ENCODE measurements around the gene ZSCAN21. TPM values are rescaled to one million over a fixed set of nuclear protein-coding genes. Genes with fewer than 3 reads are reported as not detected.

ZSCAN21 gene
- total RNA-seq, 2 donors from 2014 or later = 14.5 to 20.2 TPM

DNA sequence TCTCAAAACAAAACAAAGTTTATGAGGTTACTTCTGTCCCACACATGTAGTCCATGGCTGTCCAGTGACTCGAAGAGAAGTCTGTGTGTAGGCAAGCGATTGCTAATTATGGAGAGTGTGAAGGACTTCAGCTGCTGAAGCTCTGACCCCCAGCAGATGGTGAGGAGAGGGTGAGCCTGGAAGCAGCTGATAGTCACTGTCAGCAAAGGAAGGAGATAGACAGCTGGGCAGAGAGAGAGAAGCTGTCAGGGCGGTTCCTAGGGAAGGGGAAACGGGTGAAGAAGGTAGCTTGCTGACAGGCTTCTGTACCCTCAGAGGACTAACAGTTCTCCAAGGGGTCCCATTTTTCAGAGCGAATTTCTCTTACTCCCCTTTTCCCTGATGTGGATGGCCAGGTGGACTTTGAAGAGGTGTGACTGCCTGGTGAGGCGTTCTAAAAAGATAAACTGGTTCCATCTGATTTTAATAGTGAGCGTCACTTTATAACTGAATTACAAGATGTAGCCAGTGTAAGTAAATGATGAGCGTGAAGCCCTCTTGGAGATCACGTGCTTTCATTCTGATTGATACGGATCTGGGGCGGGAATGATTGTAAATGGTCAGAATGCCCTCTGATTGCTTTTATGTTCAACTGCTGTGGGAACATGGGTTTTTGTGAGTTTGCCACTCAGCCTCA lies 12.1 kb downstream of the ZSCAN21 start:
- peaks cover 5 to 8% of the 10 kb centered on the region in 2 donors for H3K36me3 ChIP-seq (replicated peaks in 1 of 2; ENCODE audit: insufficient read depth in 1 of 2, low read depth in 2 of 2)

DNA sequence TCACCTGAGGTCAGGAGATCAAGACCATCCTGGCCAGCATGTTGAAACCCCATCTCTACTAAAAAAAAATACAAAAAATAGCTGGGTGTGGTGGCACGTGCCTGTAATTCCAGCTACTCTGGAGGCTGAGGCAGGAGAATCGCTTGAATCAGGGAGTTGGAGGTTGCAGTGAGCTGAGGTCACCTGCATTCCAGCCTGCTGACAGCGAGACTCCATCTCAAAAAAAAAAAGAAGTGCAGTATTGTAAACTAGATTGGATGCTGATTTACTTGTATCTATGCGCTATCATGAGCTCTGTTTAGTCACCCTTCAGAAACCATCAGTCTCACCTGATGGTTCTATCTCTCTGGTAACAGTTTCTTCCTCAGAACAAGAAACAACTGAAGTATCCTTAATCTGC lies 13.8 kb downstream of the ZSCAN21 start:
- ATAC-seq (no peak), DNase-seq (no peak)
- WGBS, 2 donors = 93 to 95% methylated on average over 4 of the region's 4 CpGs
- no peak for TF ChIP-seq CTCF (IDR thresholded peaks at IDR 0.05)
- TF ChIP-seq POLR2A (IDR thresholded peaks at IDR 0.05) = no peak
- Histone ChIP-seq H3K36me3 (replicated peaks in 1 of 2; ENCODE audit: insufficient read depth in 1 of 2, low read depth in 2 of 2) (peaks cover 0 to 2% of the 10 kb centered on the region in 2 donors), H3K9me3 (no peaks in the 10 kb centered on the region), H3K27ac (no peak overlapping the region), H3K27me3 (no peaks in the 10 kb centered on the region), H3K4me1 (peaks cover 8% of the 10 kb centered on the region), H3K4me3 (no peak overlapping the region)
- intact Hi-C loops (cut with DNase I) = no loop called here

More for the DNA sequence above, 12.1 kb downstream of the ZSCAN21 start:
- intact Hi-C loops (cut with DNase I) = no loop called here
- TF ChIP-seq POLR2A (IDR thresholded peaks at IDR 0.05) (no peak), CTCF (IDR thresholded peaks at IDR 0.05) (no peak)
- Histone ChIP-seq H3K27me3 (no peaks in the 10 kb centered on the region), H3K4me3 (no peak overlapping the region), H3K9me3 (no peaks in the 10 kb centered on the region), H3K4me1 (peaks cover 8% of the 10 kb centered on the region), H3K27ac (no peak overlapping the region)
- 95 to 96% methylated on average over 11 of the region's 11 CpGs for WGBS, 2 donors
- no peak for ATAC-seq
- DNase-seq = no peak

DNA sequence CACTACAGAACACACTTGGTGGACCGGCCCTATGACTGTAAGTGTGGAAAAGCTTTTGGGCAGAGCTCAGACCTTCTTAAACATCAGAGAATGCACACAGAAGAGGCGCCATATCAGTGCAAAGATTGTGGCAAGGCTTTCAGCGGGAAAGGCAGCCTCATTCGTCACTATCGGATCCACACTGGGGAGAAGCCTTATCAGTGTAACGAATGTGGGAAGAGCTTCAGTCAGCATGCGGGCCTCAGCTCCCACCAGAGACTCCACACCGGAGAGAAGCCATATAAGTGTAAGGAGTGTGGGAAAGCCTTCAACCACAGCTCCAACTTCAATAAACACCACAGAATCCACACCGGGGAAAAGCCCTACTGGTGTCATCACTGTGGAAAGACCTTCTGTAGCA lies 14.6 kb downstream of the ZSCAN21 start:
- Histone ChIP-seq H3K4me1 (peaks cover 8% of the 10 kb centered on the region), H3K36me3 (replicated peaks in 1 of 2; ENCODE audit: insufficient read depth in 1 of 2, low read depth in 2 of 2) (peaks cover 0 to 2% of the 10 kb centered on the region in 2 donors), H3K9me3 (no peaks in the 10 kb centered on the region), H3K27ac (no peak overlapping the region), H3K4me3 (no peak overlapping the region), H3K27me3 (no peaks in the 10 kb centered on the region)
- intact Hi-C loops (cut with DNase I) = no loop called here
- no peak for TF ChIP-seq POLR2A (IDR thresholded peaks at IDR 0.05)
- TF ChIP-seq CTCF (IDR thresholded peaks at IDR 0.05) = no peak
- ATAC-seq = no peak
- no peak for DNase-seq
- 83 to 84% methylated on average over 7 to 9 of the region's 9 CpGs for WGBS, 2 donors

- peaks cover 2 to 7% of the 10 kb centered on the region in 2 donors for H3K36me3 ChIP-seq (replicated peaks in 1 of 2; ENCODE audit: insufficient read depth in 1 of 2, low read depth in 2 of 2)
- ATAC-seq = peak; percentile 54
- TF ChIP-seq POLR2A (IDR thresholded peaks at IDR 0.05) = no peak
- no peak for TF ChIP-seq CTCF (IDR thresholded peaks at IDR 0.05)
- H3K4me3 ChIP-seq = no peak overlapping the region
- H3K4me1 ChIP-seq = peaks cover 8% of the 10 kb centered on the region
- DNase-seq = peak in 1 of 4 donors; percentile 35
- H3K9me3 ChIP-seq = peaks cover 0 to under 1% (median 0%) of the 10 kb centered on the region in 3 donors
- 57 to 59% methylated on average over 8 of the region's 8 CpGs for WGBS, 2 donors
- H3K27me3 ChIP-seq = no peaks in the 10 kb centered on the region
- H3K27ac ChIP-seq = peak overlapping the region in 2 of 4 donors; percentile 33 to 35
- intact Hi-C loops (cut with DNase I) = no loop called here
Measured at GRCh38 chr7:100065452-100066186, 16.0 kb downstream of the ZSCAN21 start.

Measured in body of pancreas (tissue), 4 donors.